GM12891 (cell line): ENCODE data around the gene MRPL44.

Experiments used
- DNase-seq: peaks from one replicate; pipeline ENCODE4 v3.0.0; 2011; ENCODE audit warnings: low spot score; ENCODE audit not compliant: insufficient read length
- FAIRE-seq: peaks from 2 replicates; lab custom pipeline; 2011; peaks lifted over from hg19 to GRCh38; lab: Jason Lieb, UNC
- PAX5 ChIP-seq: IDR thresholded peaks from 2 replicates; pipeline ENCODE4 v1.6.1; 2011; ENCODE audit warnings: low read length, moderate library complexity, mild to moderate bottlenecking; ENCODE audit not compliant: insufficient read depth, severe bottlenecking
- POLR2A ChIP-seq: IDR thresholded peaks from 2 replicates; pipeline ENCODE4 v1.6.1; 2011; ENCODE audit warnings: low read depth, low read length, control low read depth
- POLR2AphosphoS5 ChIP-seq: IDR thresholded peaks from 2 replicates; pipeline ENCODE4 v1.6.1; 2011; ENCODE audit warnings: low read depth, low read length, control low read depth
- POU2F2 ChIP-seq: IDR thresholded peaks from 2 replicates; pipeline ENCODE4 v1.6.1; 2011; ENCODE audit warnings: low read depth, mild to moderate bottlenecking, control low read depth, low read length, moderate library complexity
- SPI1 ChIP-seq: IDR thresholded peaks from 2 replicates; pipeline ENCODE4 v1.6.1; 2011; ENCODE audit warnings: low read depth, low read length, control low read depth
- TAF1 ChIP-seq: IDR thresholded peaks from 2 replicates; pipeline ENCODE4 v1.6.1; 2011; ENCODE audit warnings: low read depth, low read length, control low read depth

The MRPL44 gene

GRCh38 chr2:223970343-223971128 lies 13.3 kb downstream of the MRPL44 start:
- peak; percentile 90 for FAIRE-seq
- TF ChIP-seq PAX5 = no peak
- DNase-seq = no peak

- no peak for TF ChIP-seq POLR2AphosphoS5
- no peak for TF ChIP-seq SPI1
- no peak for DNase-seq
- no peak for FAIRE-seq
Observed at GRCh38 chr2:223971731-223972130, 14.5 kb downstream of the MRPL44 start.

GRCh38 chr2:223972656-223973102 lies 15.4 kb downstream of the MRPL44 start:
- TF ChIP-seq POLR2AphosphoS5 (no peak), PAX5 (no peak), SPI1 (no peak), POLR2A (no peak), POU2F2 (no peak), TAF1 (no peak)
- DNase-seq (no peak), FAIRE-seq (no peak)

GRCh38 chr2:223973606-223974005 lies 16.3 kb downstream of the MRPL44 start:
- no peak for TF ChIP-seq PAX5
- no peak for TF ChIP-seq POLR2AphosphoS5
- no peak for TF ChIP-seq POU2F2
- TF ChIP-seq TAF1 = no peak
- TF ChIP-seq SPI1 = no peak
- no peak for TF ChIP-seq POLR2A
- FAIRE-seq (no peak), DNase-seq (no peak)

- no peak for DNase-seq
- no peak for TF ChIP-seq TAF1
- no peak for TF ChIP-seq POLR2AphosphoS5
- TF ChIP-seq PAX5 = no peak
- no peak for TF ChIP-seq SPI1
- TF ChIP-seq POLR2A = no peak
- TF ChIP-seq POU2F2 = no peak
- FAIRE-seq = no peak
Observed at GRCh38 chr2:223976635-223977226, 19.5 kb downstream of the MRPL44 start.

GRCh38 chr2:223978451-223978850 lies 21.2 kb downstream of the MRPL44 start:
- DNase-seq (no peak), FAIRE-seq (no peak)
- no peak for TF ChIP-seq POLR2A
- no peak for TF ChIP-seq SPI1
- no peak for TF ChIP-seq POLR2AphosphoS5
- no peak for TF ChIP-seq POU2F2
- TF ChIP-seq PAX5 = no peak
- TF ChIP-seq TAF1 = no peak

- DNase-seq = no peak
- no peak for TF ChIP-seq POU2F2
- no peak for TF ChIP-seq PAX5
- TF ChIP-seq SPI1 = no peak
- TF ChIP-seq POLR2A = no peak
- TF ChIP-seq POLR2AphosphoS5 = no peak
- FAIRE-seq = no peak
Observed at GRCh38 chr2:223979730-223980396, 22.6 kb downstream of the MRPL44 start.

GRCh38 chr2:223980397-223980735 lies 23.1 kb downstream of the MRPL44 start:
- FAIRE-seq (no peak), DNase-seq (no peak)
- TF ChIP-seq TAF1 (no peak), POLR2AphosphoS5 (no peak), POLR2A (no peak), SPI1 (no peak), PAX5 (no peak), POU2F2 (no peak)

GRCh38 chr2:223980803-223981202 lies 23.5 kb downstream of the MRPL44 start:
- DNase-seq (no peak), FAIRE-seq (no peak)
- no peak for TF ChIP-seq SPI1
- no peak for TF ChIP-seq TAF1
- no peak for TF ChIP-seq POLR2AphosphoS5
- TF ChIP-seq POLR2A = no peak
- TF ChIP-seq PAX5 = no peak
- no peak for TF ChIP-seq POU2F2
